RWPE1 (cell line): Measurements from ENCODE around the gene PPM1J.

ENCODE experiments used
- CTCF ChIA-PET: fragments of 350-600 bp; sonication (Branson Sonifier 250); formaldehyde crosslinking; extraction: SDS; loops from one replicate; lab custom pipeline; 2021; lab: Yijun Ruan, JAX
- POLR2A ChIA-PET: fragments of 400-600 bp; formaldehyde crosslinking; extraction: SDS; loops from one replicate; lab custom pipeline; 2020; ENCODE audit warnings: antibody characterized with exemption; ENCODE audit not compliant: low non-redundant PET; lab: Yijun Ruan, JAX
- DNase-seq: peaks from one replicate; pipeline ENCODE4 v3.0.0; 2012; ENCODE audit warnings: low spot score
- H3K27ac ChIP-seq: fragments of 450-650 bp; 2 replicates; pipeline ENCODE4 v1.5.1; 2017
- TF ChIP-seq, protein P1 (sequence below): fragments of 450-650 bp; conservative IDR thresholded peaks from 2 replicates; pipeline ENCODE4 v1.5.1; 2017; ENCODE audit warnings: low read depth, mild to moderate bottlenecking

PPM1J gene

GRCh38 chr1:112711041-112711440, 4.1 kb downstream of the PPM1J start:
- H3K27ac ChIP-seq = no peak overlapping the region
- POLR2A ChIA-PET = no interaction called here
- no peak for DNase-seq
- CTCF ChIA-PET = no interaction called here
- TF ChIP-seq, protein P1, sequence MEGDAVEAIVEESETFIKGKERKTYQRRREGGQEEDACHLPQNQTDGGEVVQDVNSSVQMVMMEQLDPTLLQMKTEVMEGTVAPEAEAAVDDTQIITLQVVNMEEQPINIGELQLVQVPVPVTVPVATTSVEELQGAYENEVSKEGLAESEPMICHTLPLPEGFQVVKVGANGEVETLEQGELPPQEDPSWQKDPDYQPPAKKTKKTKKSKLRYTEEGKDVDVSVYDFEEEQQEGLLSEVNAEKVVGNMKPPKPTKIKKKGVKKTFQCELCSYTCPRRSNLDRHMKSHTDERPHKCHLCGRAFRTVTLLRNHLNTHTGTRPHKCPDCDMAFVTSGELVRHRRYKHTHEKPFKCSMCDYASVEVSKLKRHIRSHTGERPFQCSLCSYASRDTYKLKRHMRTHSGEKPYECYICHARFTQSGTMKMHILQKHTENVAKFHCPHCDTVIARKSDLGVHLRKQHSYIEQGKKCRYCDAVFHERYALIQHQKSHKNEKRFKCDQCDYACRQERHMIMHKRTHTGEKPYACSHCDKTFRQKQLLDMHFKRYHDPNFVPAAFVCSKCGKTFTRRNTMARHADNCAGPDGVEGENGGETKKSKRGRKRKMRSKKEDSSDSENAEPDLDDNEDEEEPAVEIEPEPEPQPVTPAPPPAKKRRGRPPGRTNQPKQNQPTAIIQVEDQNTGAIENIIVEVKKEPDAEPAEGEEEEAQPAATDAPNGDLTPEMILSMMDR = no peak

GRCh38 chr1:112710586-112710985, 4.5 kb downstream of the PPM1J start:
- CTCF ChIA-PET = no interaction called here
- no peak overlapping the region for H3K27ac ChIP-seq
- DNase-seq = no peak
- TF ChIP-seq, protein P1 = no peak
- POLR2A ChIA-PET = no interaction called here

DNA sequence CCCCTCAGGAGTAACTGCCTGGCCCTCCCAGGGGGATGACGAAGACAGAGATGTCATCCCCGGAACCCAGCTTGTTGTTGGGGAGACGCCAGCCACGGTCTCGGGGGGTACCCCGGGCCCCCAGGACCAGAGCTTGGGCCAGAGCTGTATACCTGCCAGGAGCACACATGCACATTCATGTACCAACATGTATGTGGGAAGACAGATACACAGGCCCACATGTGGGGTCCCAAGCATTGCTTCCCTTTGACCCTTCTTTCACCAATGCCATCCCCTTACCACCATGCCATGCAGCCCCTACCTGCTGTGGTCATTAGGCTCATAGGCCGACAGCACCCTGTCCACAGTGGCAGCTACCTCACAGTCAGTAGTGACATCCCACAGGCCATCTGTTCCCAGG, 5.0 kb downstream of the PPM1J start:
- ChIA-PET CTCF (no interaction called here), POLR2A (no interaction called here)
- TF ChIP-seq, protein P1 = no peak
- H3K27ac ChIP-seq = no peak overlapping the region
- DNase-seq = no peak

DNA sequence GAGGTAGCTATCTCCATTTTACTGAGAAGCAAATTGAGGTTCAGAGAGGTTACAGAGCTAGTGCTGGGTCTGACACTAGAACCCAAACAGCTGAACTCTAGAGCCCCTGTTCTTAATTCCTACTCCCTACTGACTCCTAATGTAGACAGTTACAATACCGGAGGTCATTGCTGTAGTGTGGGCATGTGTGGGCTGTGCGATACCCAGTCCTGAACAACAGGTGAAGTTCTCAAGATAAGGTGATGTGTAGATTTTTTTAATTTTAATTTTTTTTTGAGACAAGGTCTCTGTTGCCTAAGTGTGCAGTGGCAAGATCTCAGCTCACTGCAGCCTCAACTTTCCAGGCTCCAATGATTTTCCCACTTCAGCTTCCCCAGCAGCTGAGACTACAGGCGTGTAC, 6.6 kb downstream of the PPM1J start:
- no peak overlapping the region for H3K27ac ChIP-seq
- TF ChIP-seq, protein P1 = no peak
- DNase-seq = no peak
- CTCF ChIA-PET = interaction anchor here (1.0 to 1.4 kb wide), 4 partner anchors 8 to 319 kb away, joined by 3 to 5 read pairs (median 4); partner anchors contain the start of gene MOV10
- POLR2A ChIA-PET = no interaction called here

DNA sequence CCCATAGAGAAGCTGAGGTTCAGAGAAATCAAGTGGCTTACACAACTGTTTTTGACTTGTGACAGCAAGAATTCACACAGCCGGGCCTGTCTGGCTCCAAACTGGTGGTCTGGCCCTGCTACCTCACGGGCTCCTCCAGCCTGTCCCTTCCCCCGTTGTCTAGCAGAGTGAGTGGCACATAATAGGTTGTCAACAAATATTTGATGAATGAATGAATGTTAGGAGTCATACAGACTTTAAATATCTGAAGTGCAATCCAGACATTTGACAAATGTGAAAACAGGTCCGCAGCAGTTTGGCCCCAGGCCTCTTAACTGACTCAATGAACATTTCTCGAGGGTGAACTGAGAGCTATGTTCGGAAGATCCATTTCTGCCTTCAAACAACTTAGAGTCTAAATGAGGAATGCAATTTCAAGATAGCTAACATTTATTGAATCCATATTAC, 7.1 kb downstream of the PPM1J start:
- ChIA-PET CTCF (interaction anchor here (0.6 to 1.4 kb wide), 9 partner anchors 9 to 619 kb away, joined by 3 to 5 read pairs (median 4); partner anchors contain the start of gene MOV10), POLR2A (no interaction called here)
- peak overlapping the region; percentile 96 for H3K27ac ChIP-seq
- DNase-seq = no peak
- TF ChIP-seq, protein P1 = no peak

GRCh38 chr1:112707221-112708001, 7.7 kb downstream of the PPM1J start:
- DNase-seq = peak; percentile 89
- TF ChIP-seq, protein P1 = peak; percentile 93
- H3K27ac ChIP-seq = peak overlapping the region; percentile 96
- CTCF ChIA-PET = interaction anchor here (0.6 to 1.4 kb wide), 11 partner anchors 8 to 619 kb away, joined by 3 to 5 read pairs (median 4); partner anchors contain the start of genes MOV10 and PPM1J
- POLR2A ChIA-PET = interaction anchor here (1.0 kb wide), 1 partner anchor 32 kb away, joined by 3 read pairs; the partner anchor contains the start of gene MOV10
